Superior temporal gyrus (tissue), 1 donor: ENCODE data around the gene LRMDA.

Experiments
- DNase-seq: peaks from one replicate; pipeline ENCODE4 v3.0.0-alpha.2; 2016; ENCODE audit errors: extremely low spot score

The LRMDA gene

GRCh38 chr10:76085002-76085816 is 653.8 kb downstream of the LRMDA start:
- no peak for DNase-seq

- no peak for DNase-seq
Measured at GRCh38 chr10:76085817-76086167, 654.4 kb downstream of the LRMDA start.

- no peak for DNase-seq
Measured at GRCh38 chr10:76086170-76086760, 654.8 kb downstream of the LRMDA start.

- DNase-seq: no peak
Measured at GRCh38 chr10:76086761-76087639, 655.6 kb downstream of the LRMDA start.

GRCh38 chr10:76088008-76088407 is 656.6 kb downstream of the LRMDA start:
- no peak for DNase-seq

GRCh38 chr10:76088980-76089379 is 657.6 kb downstream of the LRMDA start:
- DNase-seq: no peak

GRCh38 chr10:76089556-76090180 is 658.2 kb downstream of the LRMDA start:
- DNase-seq: no peak

- no peak for DNase-seq
Measured at GRCh38 chr10:76091926-76092325, 660.5 kb downstream of the LRMDA start.

GRCh38 chr10:76106611-76107010 is 675.2 kb downstream of the LRMDA start:
- no peak for DNase-seq

GRCh38 chr10:76108563-76109359 is 677.3 kb downstream of the LRMDA start:
- DNase-seq: no peak

GRCh38 chr10:76111404-76111803 is 680.0 kb downstream of the LRMDA start:
- DNase-seq: no peak

- no peak for DNase-seq
Measured at GRCh38 chr10:76111986-76112825, 680.8 kb downstream of the LRMDA start.

- no peak for DNase-seq
Measured at GRCh38 chr10:76112826-76113150, 681.4 kb downstream of the LRMDA start.

- no peak for DNase-seq
Measured at GRCh38 chr10:76113952-76114351, 682.5 kb downstream of the LRMDA start.

GRCh38 chr10:76114581-76115001 is 683.2 kb downstream of the LRMDA start:
- DNase-seq: no peak

GRCh38 chr10:76115131-76115470 is 683.7 kb downstream of the LRMDA start:
- DNase-seq: no peak

- DNase-seq: no peak
Measured at GRCh38 chr10:76115471-76116155, 684.2 kb downstream of the LRMDA start.

GRCh38 chr10:76116523-76116922 is 685.1 kb downstream of the LRMDA start:
- DNase-seq: no peak

- no peak for DNase-seq
Measured at GRCh38 chr10:76117949-76118348, 686.5 kb downstream of the LRMDA start.

- DNase-seq: no peak
Measured at GRCh38 chr10:76119036-76119435, 687.6 kb downstream of the LRMDA start.
